CD14-positive monocyte (primary cell): ENCODE measurements around the gene PMP22. TPM values are rescaled to one million over a fixed set of nuclear protein-coding genes. Genes with fewer than 3 reads are reported as not detected.

Experiments
- DNase-seq, 3 donors: peaks; one replicate each; pipeline ENCODE4 v3.0.0-alpha.2; 2011 to 2022
- H2AFZ ChIP-seq: 2 replicates; pipeline ENCODE4 v1.6.0; 2012; ENCODE audit warnings: mild to moderate bottlenecking, low read depth, low read length, inconsistent platforms; ENCODE audit not compliant: insufficient read depth, poor library complexity, severe bottlenecking
- H3K27ac ChIP-seq, 2 donors: 1 replicate in 1 of 2; 2 replicates in 1 of 2; pipeline ENCODE4 v1.5.1; 2012 to 2013; ENCODE audit warnings: low read length in 2 of 2, control low read depth in 1 of 2, inconsistent platforms in 1 of 2, low read depth in 1 of 2, mild to moderate bottlenecking in 1 of 2
- H3K27me3 ChIP-seq, 2 donors: one replicate each; pipeline versions ENCODE4 v1.6.0 to v1.6.1; 2011 to 2013; ENCODE audit warnings: low read length in 2 of 2; ENCODE audit not compliant: control insufficient read depth in 2 of 2, insufficient read depth in 2 of 2
- H3K36me3 ChIP-seq, 2 donors: replicated peaks in 1 of 2; 1 replicate in 1 of 2; 2 replicates in 1 of 2; pipeline versions ENCODE4 v1.5.1 to v1.6.1; 2012 to 2013; ENCODE audit warnings: low read length in 2 of 2, control low read depth in 1 of 2, inconsistent platforms in 1 of 2, mild to moderate bottlenecking in 1 of 2; ENCODE audit not compliant: insufficient read depth in 2 of 2, control insufficient read depth in 1 of 2
- H3K4me1 ChIP-seq, 2 donors: 1 replicate in 1 of 2; 2 replicates in 1 of 2; pipeline versions ENCODE4 v1.5.1 to v1.6.1; 2012 to 2013; ENCODE audit warnings: low read length in 2 of 2, control low read depth in 1 of 2, inconsistent platforms in 1 of 2, mild to moderate bottlenecking in 1 of 2, moderate library complexity in 1 of 2; ENCODE audit not compliant: insufficient read depth in 2 of 2, control insufficient read depth in 1 of 2
- H3K4me2 ChIP-seq: replicated peaks from 2 replicates; pipeline ENCODE3; 2012; ENCODE audit warnings: low read length, moderate library complexity, mild to moderate bottlenecking; ENCODE audit not compliant: poor library complexity, severe bottlenecking; ENCODE audit errors: extremely low read depth
- H3K4me3 ChIP-seq, 3 experiments: fragments of 200-600 bp in 1 of 3; sonication (generic) in 1 of 3; replicated peaks in 1 of 3; 1 replicate in 2 of 3; 2 replicates in 1 of 3; pipeline ENCODE4 v1.5.1; 2011 to 2013; ENCODE audit warnings: low read length in 3 of 3, mild to moderate bottlenecking in 3 of 3, control low read depth in 2 of 3, low read depth in 2 of 3, inconsistent platforms in 1 of 3, moderate library complexity in 1 of 3
- H3K79me2 ChIP-seq: 2 replicates; pipeline ENCODE4 v1.6.0; 2012; ENCODE audit warnings: mild to moderate bottlenecking, control low read depth, inconsistent platforms, low read length, moderate library complexity; ENCODE audit not compliant: insufficient read depth
- H3K9ac ChIP-seq: 2 replicates; pipeline ENCODE4 v1.6.0; 2017; ENCODE audit warnings: low read length, mild to moderate bottlenecking; ENCODE audit not compliant: insufficient read depth, poor library complexity, severe bottlenecking
- H3K9me3 ChIP-seq, 2 donors: replicated peaks in 1 of 2; 1 replicate in 1 of 2; 2 replicates in 1 of 2; pipeline versions ENCODE4 v1.5.1 to v1.6.1; 2012 to 2013; ENCODE audit warnings: low read length in 2 of 2, control low read depth in 1 of 2; ENCODE audit not compliant: control insufficient read depth in 1 of 2, insufficient read depth in 1 of 2
- H4K20me1 ChIP-seq: 2 replicates; pipeline ENCODE4 v1.6.0; 2012; ENCODE audit warnings: mild to moderate bottlenecking, low read length, control low read depth, moderate library complexity; ENCODE audit not compliant: insufficient read depth
- H3K27ac Mint-ChIP-seq, 7 donors: one replicate each; pipeline ENCODE4 v1.8.0; 2020; ENCODE audit warnings: mild to moderate bottlenecking in 7 of 7, mixed read lengths in 7 of 7, moderate library complexity in 6 of 7, inconsistent platforms in 2 of 7
- H3K27me3 Mint-ChIP-seq, 3 donors: one replicate each; pipeline ENCODE4 v1.8.0; 2021 to 2022; ENCODE audit warnings: low read depth in 3 of 3, mild to moderate bottlenecking in 3 of 3, mixed read lengths in 3 of 3, moderate library complexity in 3 of 3, inconsistent platforms in 1 of 3
- H3K36me3 Mint-ChIP-seq, 2 donors: one replicate each; pipeline ENCODE4 v1.8.0; 2020; ENCODE audit warnings: mixed read lengths in 2 of 2, inconsistent platforms in 1 of 2, mild to moderate bottlenecking in 1 of 2
- H3K4me1 Mint-ChIP-seq: one replicate; pipeline ENCODE4 v1.8.0; 2020; ENCODE audit warnings: mild to moderate bottlenecking, mixed read lengths
- H3K4me3 Mint-ChIP-seq, 2 donors: one replicate each; pipeline ENCODE4 v1.8.0; 2020; ENCODE audit warnings: mild to moderate bottlenecking in 2 of 2, mixed read lengths in 2 of 2, moderate library complexity in 1 of 2
- H3K9me3 Mint-ChIP-seq, 7 donors: one replicate each; pipeline ENCODE4 v1.8.0; 2020 to 2022; ENCODE audit warnings: mixed read lengths in 7 of 7, mild to moderate bottlenecking in 6 of 7, moderate library complexity in 6 of 7, inconsistent platforms in 2 of 7
- whole genome bisulfite sequencing: methylation state at CpG from one replicate; pipeline ENCODE4 v1.1.5; 2013; ENCODE audit warnings: missing lambda C conversion rate; ENCODE audit not compliant: insufficient coverage; 5-methylcytosine and 5-hydroxymethylcytosine counted together
- intact Hi-C, 2 donors: fragments of 100-400 bp; cut with micrococcal nuclease; formaldehyde crosslinking; loops; one replicate each; pipeline versions ENCODE4 v1.15.0 to v1.15.1; 2023
- polyA plus RNA-seq, 3 donors: library from polyadenylated mRNA; depleted of rRNA in 1 of 3; unstranded in 2 of 3; stranded (reverse) in 1 of 3; fragments of 300-500 nt in 2 of 3; fragments of >200 nt in 1 of 3; fragmentation: Illumina TruSeq in 2 of 3; gene quantifications; 1 replicate in 2 of 3; 2 replicates in 1 of 3; pipeline ENCODE4 v1.2.3, GENCODE V29; 2012 to 2021
- TF ChIP-seq, protein P1 (sequence below): fragments of 200-600 bp; IDR thresholded peaks from one replicate; pipeline ENCODE4 v1.8.0; 2022; ENCODE audit warnings: antibody characterized with exemption, mild to moderate bottlenecking

Gene PMP22
- polyA plus RNA-seq, 3 donors: 1.2 to 3.9 (median 1.3) TPM

- Histone ChIP-seq H3K79me2 (no peaks in the 10 kb centered on the region), H3K4me1 (peaks cover 8% of the 10 kb centered on the region in 2 donors), H3K27ac (no peak overlapping the region), H3K27me3 (no peaks in the 10 kb centered on the region), H4K20me1 (no peaks in the 10 kb centered on the region), H3K36me3 (no peaks in the 10 kb centered on the region), H3K4me2 (no peak overlapping the region), H3K9ac (no peak overlapping the region), H3K9me3 (peaks cover 0 to 6% of the 10 kb centered on the region in 2 donors), H3K4me3 (no peak overlapping the region), H2AFZ (no peak overlapping the region)
- H3K4me1 Mint-ChIP-seq: peaks cover 20% of the 10 kb centered on the region
- 100% methylated on average over 2 of the region's 5 CpGs for WGBS
- no peaks in the 10 kb centered on the region for H3K36me3 Mint-ChIP-seq
- intact Hi-C loops: no loop called here
- no peak overlapping the region for H3K4me3 Mint-ChIP-seq
- no peak for DNase-seq
- TF ChIP-seq, protein P1, sequence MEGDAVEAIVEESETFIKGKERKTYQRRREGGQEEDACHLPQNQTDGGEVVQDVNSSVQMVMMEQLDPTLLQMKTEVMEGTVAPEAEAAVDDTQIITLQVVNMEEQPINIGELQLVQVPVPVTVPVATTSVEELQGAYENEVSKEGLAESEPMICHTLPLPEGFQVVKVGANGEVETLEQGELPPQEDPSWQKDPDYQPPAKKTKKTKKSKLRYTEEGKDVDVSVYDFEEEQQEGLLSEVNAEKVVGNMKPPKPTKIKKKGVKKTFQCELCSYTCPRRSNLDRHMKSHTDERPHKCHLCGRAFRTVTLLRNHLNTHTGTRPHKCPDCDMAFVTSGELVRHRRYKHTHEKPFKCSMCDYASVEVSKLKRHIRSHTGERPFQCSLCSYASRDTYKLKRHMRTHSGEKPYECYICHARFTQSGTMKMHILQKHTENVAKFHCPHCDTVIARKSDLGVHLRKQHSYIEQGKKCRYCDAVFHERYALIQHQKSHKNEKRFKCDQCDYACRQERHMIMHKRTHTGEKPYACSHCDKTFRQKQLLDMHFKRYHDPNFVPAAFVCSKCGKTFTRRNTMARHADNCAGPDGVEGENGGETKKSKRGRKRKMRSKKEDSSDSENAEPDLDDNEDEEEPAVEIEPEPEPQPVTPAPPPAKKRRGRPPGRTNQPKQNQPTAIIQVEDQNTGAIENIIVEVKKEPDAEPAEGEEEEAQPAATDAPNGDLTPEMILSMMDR: no peak
- peaks cover 0 to 2% (median 1%) of the 10 kb centered on the region in 3 donors for H3K27me3 Mint-ChIP-seq
- H3K9me3 Mint-ChIP-seq: peaks cover 4 to 22% (median 6%) of the 10 kb centered on the region in 7 donors
- H3K27ac Mint-ChIP-seq: no peak overlapping the region
These were observed 80.1 kb downstream of the PMP22 start for GRCh38 chr17:15184872-15185624.

DNA sequence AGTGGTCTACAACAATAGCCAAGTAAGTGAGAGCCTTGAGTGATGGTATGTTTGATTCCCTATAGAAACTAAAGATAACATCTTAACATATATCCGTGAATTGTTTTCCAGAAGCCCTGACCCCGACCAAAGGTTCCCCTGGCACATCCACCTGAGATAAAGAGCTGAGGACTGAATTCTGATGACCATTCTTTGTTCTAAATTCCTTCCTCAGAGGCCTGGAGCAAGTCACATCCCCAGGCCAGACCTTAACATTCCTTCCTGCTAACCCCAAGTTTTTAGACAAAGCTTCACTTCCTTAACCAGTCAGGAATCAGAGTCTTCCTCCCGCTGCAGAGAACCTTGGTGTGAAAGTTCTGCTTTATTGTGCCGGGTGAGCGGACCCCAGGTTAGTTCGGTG, 83.3 kb downstream of the PMP22 start:
- Histone ChIP-seq H3K9ac (no peak overlapping the region), H3K36me3 (no peaks in the 10 kb centered on the region), H3K4me2 (no peak overlapping the region), H4K20me1 (no peaks in the 10 kb centered on the region), H3K4me1 (peaks cover 8% of the 10 kb centered on the region in 2 donors), H3K9me3 (peaks cover 0 to 6% of the 10 kb centered on the region in 2 donors), H3K27ac (no peak overlapping the region), H3K79me2 (no peaks in the 10 kb centered on the region), H3K4me3 (no peak overlapping the region), H3K27me3 (no peaks in the 10 kb centered on the region), H2AFZ (no peak overlapping the region)
- H3K27ac Mint-ChIP-seq: no peak overlapping the region
- no peak for DNase-seq
- intact Hi-C loops: no loop called here
- WGBS: 100% methylated on average over 1 of the region's 6 CpGs
- no peaks in the 10 kb centered on the region for H3K36me3 Mint-ChIP-seq
- no peak overlapping the region for H3K4me3 Mint-ChIP-seq
- peaks cover 25% of the 10 kb centered on the region for H3K4me1 Mint-ChIP-seq
- H3K9me3 Mint-ChIP-seq: peaks cover 2 to 15% (median 6%) of the 10 kb centered on the region in 7 donors
- TF ChIP-seq, protein P1: no peak
- H3K27me3 Mint-ChIP-seq: peaks cover 0 to 4% (median 0%) of the 10 kb centered on the region in 3 donors
